Endodermal cell (in vitro differentiated cells): Measurements from ENCODE around the gene TP53BP1. TPM values are rescaled to one million over a fixed set of nuclear protein-coding genes. Genes with fewer than 3 reads are reported as not detected.

ENCODE experiments used
- DNase-seq: peaks from one replicate; pipeline ENCODE4 v3.0.0-alpha.2; 2017
- H3K27ac ChIP-seq: 2 replicates; pipeline ENCODE4 v1.5.1; 2013; ENCODE audit warnings: mild to moderate bottlenecking, low read depth, low read length, moderate library complexity
- H3K27me3 ChIP-seq: 2 replicates; pipeline ENCODE4 v1.6.1; 2013; ENCODE audit warnings: mild to moderate bottlenecking, low read length, moderate library complexity; ENCODE audit not compliant: insufficient read depth, control insufficient read depth, poor library complexity, severe bottlenecking
- H3K36me3 ChIP-seq: 2 replicates; pipeline ENCODE4 v1.7.0; 2013; ENCODE audit warnings: mild to moderate bottlenecking, low read length, moderate library complexity; ENCODE audit not compliant: control insufficient read depth, insufficient read depth
- H3K4me1 ChIP-seq: one replicate; pipeline ENCODE4 v1.7.0; 2013; ENCODE audit warnings: low read length; ENCODE audit not compliant: control insufficient read depth, insufficient read depth
- H3K4me3 ChIP-seq: 2 replicates; pipeline ENCODE4 v1.5.1; 2013; ENCODE audit warnings: mild to moderate bottlenecking, low read length, moderate library complexity
- H3K9ac ChIP-seq: 2 replicates; pipeline ENCODE4 v1.6.1; 2013; ENCODE audit warnings: mild to moderate bottlenecking, low read length, moderate library complexity; ENCODE audit not compliant: poor library complexity, severe bottlenecking; ENCODE audit errors: extremely low read depth
- H3K9me3 ChIP-seq: 2 replicates; pipeline ENCODE4 v1.6.1; 2013; ENCODE audit warnings: mild to moderate bottlenecking, low read length, moderate library complexity; ENCODE audit not compliant: control insufficient read depth
- H3K27ac Mint-ChIP-seq: 2 replicates; pipeline ENCODE4 v1.8.0; 2020; ENCODE audit warnings: mixed read lengths
- H3K27me3 Mint-ChIP-seq: 2 replicates; pipeline ENCODE4 v1.8.0; 2021; ENCODE audit warnings: mild to moderate bottlenecking, mixed read lengths; ENCODE audit not compliant: insufficient read depth
- H3K36me3 Mint-ChIP-seq: 2 replicates; pipeline ENCODE4 v1.8.0; 2020; ENCODE audit warnings: low read depth, mixed read lengths
- H3K4me1 Mint-ChIP-seq: 2 replicates; pipeline ENCODE4 v1.8.0; 2020; ENCODE audit warnings: mixed read lengths
- H3K4me3 Mint-ChIP-seq: 2 replicates; pipeline ENCODE4 v1.8.0; 2020; ENCODE audit warnings: mild to moderate bottlenecking, moderate library complexity, mixed read lengths
- H3K9me3 Mint-ChIP-seq: 2 replicates; pipeline ENCODE4 v1.8.0; 2020; ENCODE audit warnings: mild to moderate bottlenecking, mixed read lengths
- CTCF ChIP-seq: fragments of 200-600 bp; sonication (generic); conservative IDR thresholded peaks from 2 replicates; pipeline ENCODE4 v1.5.0; 2021; ENCODE audit warnings: antibody characterized with exemption, mild to moderate bottlenecking
- WGBS, 2 experiments: methylation state at CpG; one replicate each; pipeline versions ENCODE4 v1.1.5 to v1.1.7; 2013; ENCODE audit warnings: missing lambda C conversion rate in 2 of 2, mixed read lengths in 1 of 2; ENCODE audit not compliant: insufficient coverage in 1 of 2, insufficient read length in 1 of 2; 5-methylcytosine and 5-hydroxymethylcytosine counted together
- total RNA-seq, 2 donors: library from RNA; stranded (reverse); fragmentation: NEBNext Ultra II Directional in 1 of 2; extraction: Animal tissue kit (Norgen Biotek cat#: 25700) in 1 of 2; gene quantifications; 2 replicates in 1 of 2; 3 replicates in 1 of 2; pipeline ENCODE4 v1.2.1, GENCODE V29; 2021

Gene TP53BP1
- total RNA-seq, 2 donors from 2014 or later, result 85.4 to 114 TPM

- Histone ChIP-seq H3K4me3 (no peak overlapping the region), H3K36me3 (no peaks in the 10 kb centered on the region), H3K9ac (no peak overlapping the region), H3K27ac (no peak overlapping the region), H3K4me1 (peaks cover 5% of the 10 kb centered on the region), H3K9me3 (no peaks in the 10 kb centered on the region), H3K27me3 (peaks cover 77% of the 10 kb centered on the region)
- peak; percentile 81 for TF ChIP-seq CTCF
- no peak overlapping the region for H3K27ac Mint-ChIP-seq
- H3K4me1 Mint-ChIP-seq, result peaks cover 36% of the 10 kb centered on the region
- peaks cover 81% of the 10 kb centered on the region for H3K27me3 Mint-ChIP-seq
- H3K9me3 Mint-ChIP-seq, result no peaks in the 10 kb centered on the region
- no peak overlapping the region for H3K4me3 Mint-ChIP-seq
- H3K36me3 Mint-ChIP-seq, result no peaks in the 10 kb centered on the region
- DNase-seq, result peak; percentile 76
- WGBS, 2 experiments, result 67 to 73% methylated on average over 1 to 4 of the region's 4 CpGs
These were observed 21.5 kb upstream of the TP53BP1 start for GRCh38 chr15:43514241-43515057.

- no peak overlapping the region for H3K9ac ChIP-seq
- no peaks in the 10 kb centered on the region for H3K9me3 ChIP-seq
- WGBS, 2 experiments, result 88% methylated on average over 1 of the region's 1 CpG; no CpG with 5 or more reads in 1 of the 2 experiments
- no peak overlapping the region for H3K27ac ChIP-seq
- Mint-ChIP-seq H3K27ac (no peak overlapping the region), H3K9me3 (no peaks in the 10 kb centered on the region), H3K4me3 (no peak overlapping the region), H3K27me3 (peaks cover 72% of the 10 kb centered on the region), H3K36me3 (no peaks in the 10 kb centered on the region), H3K4me1 (peaks cover 36% of the 10 kb centered on the region)
- TF ChIP-seq CTCF, result no peak
- H3K36me3 ChIP-seq, result no peaks in the 10 kb centered on the region
- peaks cover 68% of the 10 kb centered on the region for H3K27me3 ChIP-seq
- H3K4me1 ChIP-seq, result peaks cover 5% of the 10 kb centered on the region
- no peak for DNase-seq
- no peak overlapping the region for H3K4me3 ChIP-seq
These were observed 20.6 kb upstream of the TP53BP1 start for GRCh38 chr15:43513550-43513949.

GRCh38 chr15:43511012-43511885 is 18.3 kb upstream of the TP53BP1 start:
- Histone ChIP-seq H3K4me1 (no peaks in the 10 kb centered on the region), H3K27me3 (peaks cover 47% of the 10 kb centered on the region), H3K36me3 (no peaks in the 10 kb centered on the region), H3K4me3 (peak overlapping the region; percentile 98), H3K9ac (no peak overlapping the region), H3K27ac (peak overlapping the region; percentile 64), H3K9me3 (no peaks in the 10 kb centered on the region)
- DNase-seq, result peak; percentile 80
- 7 to 8% methylated on average over 29 to 38 of the region's 39 CpGs for WGBS, 2 experiments
- H3K27ac Mint-ChIP-seq, result peak overlapping the region; percentile 54
- peak; percentile 60 for TF ChIP-seq CTCF
- H3K36me3 Mint-ChIP-seq, result no peaks in the 10 kb centered on the region
- peaks cover 50% of the 10 kb centered on the region for H3K27me3 Mint-ChIP-seq
- H3K9me3 Mint-ChIP-seq, result no peaks in the 10 kb centered on the region
- H3K4me3 Mint-ChIP-seq, result peak overlapping the region; percentile 91
- H3K4me1 Mint-ChIP-seq, result peaks cover 18% of the 10 kb centered on the region
